GM10266 (cell line): ENCODE results near the gene UNC5A.

ENCODE experiments used
- DNase-seq: peaks from one replicate; pipeline ENCODE4 v3.0.0; 2012; ENCODE audit errors: extremely low spot score
- CTCF ChIP-seq: IDR thresholded peaks from 2 replicates; pipeline ENCODE4 v1.5.1; 2012; ENCODE audit warnings: mild to moderate bottlenecking, low read depth; ENCODE audit not compliant: control insufficient read depth, insufficient read depth; ENCODE audit errors: missing control alignments

The UNC5A gene

GRCh38 chr5:176853151-176853778, 42.9 kb downstream of the UNC5A start:
- no peak for TF ChIP-seq CTCF
- no peak for DNase-seq

- DNase-seq = no peak
- no peak for TF ChIP-seq CTCF
Observed at GRCh38 chr5:176854164-176854563, 43.8 kb downstream of the UNC5A start.

GRCh38 chr5:176855598-176855997, 45.2 kb downstream of the UNC5A start:
- no peak for TF ChIP-seq CTCF
- DNase-seq = no peak

GRCh38 chr5:176856746-176857145, 46.4 kb downstream of the UNC5A start:
- no peak for DNase-seq
- TF ChIP-seq CTCF = no peak

GRCh38 chr5:176857216-176857893, 47.0 kb downstream of the UNC5A start:
- TF ChIP-seq CTCF = no peak
- no peak for DNase-seq

- DNase-seq = no peak
- TF ChIP-seq CTCF = no peak
Observed at GRCh38 chr5:176857894-176858273, 47.5 kb downstream of the UNC5A start.

- no peak for DNase-seq
- no peak for TF ChIP-seq CTCF
Observed at GRCh38 chr5:176859916-176860315, 49.6 kb downstream of the UNC5A start.
